GM18858 (cell line): ENCODE data around the gene ASIC2.

Experiments
- ATAC-seq: cut with Tn5 transposase; IDR thresholded peaks from one replicate; pipeline ENCODE4 v1.9.1; 2021; ENCODE audit not compliant: unreplicated experiment

ASIC2 gene

GRCh38 chr17:33118391-33119075 lies 174.6 kb downstream of the ASIC2 start:
- no peak for ATAC-seq

DNA sequence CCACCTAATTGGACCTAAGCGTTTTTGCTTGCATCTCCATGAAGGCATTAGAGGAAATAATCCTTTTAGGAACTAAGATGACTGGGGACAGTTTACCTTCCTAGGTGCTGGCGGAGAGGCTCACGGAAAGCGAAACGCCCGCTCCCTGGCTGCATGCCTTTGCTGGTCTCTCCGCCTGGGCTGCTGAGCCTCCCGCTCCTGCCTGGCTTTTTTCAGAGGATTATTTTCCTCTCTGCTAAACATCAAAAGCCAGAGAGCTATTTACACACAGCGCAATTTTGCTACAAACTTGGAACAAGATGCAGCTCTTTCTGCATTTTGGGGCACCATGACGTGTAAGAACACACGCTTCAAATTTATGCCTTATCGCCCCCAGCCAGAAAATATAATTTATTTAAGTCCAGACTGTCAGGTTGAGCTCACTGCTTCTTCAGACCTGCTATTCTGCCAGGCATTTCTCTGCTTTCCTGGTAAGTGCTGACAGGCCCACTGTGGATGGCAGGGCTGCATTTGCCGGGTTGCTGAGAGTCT lies 177.0 kb downstream of the ASIC2 start:
- no peak for ATAC-seq

GRCh38 chr17:33115366-33115765 lies 177.7 kb downstream of the ASIC2 start:
- ATAC-seq: no peak

DNA sequence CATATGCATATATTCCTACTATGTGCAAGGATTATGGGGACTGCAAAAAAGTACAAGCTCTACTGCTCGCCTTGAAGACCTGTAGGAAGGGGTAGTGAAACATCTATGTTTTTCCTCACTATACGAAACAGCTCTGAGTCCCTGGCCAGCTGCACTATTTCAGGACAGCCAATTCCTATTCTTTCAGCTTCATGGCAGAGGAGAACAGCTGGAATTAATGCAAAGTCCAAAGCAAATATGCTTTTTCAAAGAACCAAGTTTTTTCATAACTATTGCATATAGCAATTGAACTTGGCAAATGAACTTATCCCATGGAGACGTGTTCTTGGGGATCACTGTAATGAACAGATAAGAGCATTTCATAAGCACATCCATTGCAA lies 179.1 kb downstream of the ASIC2 start:
- no peak for ATAC-seq

GRCh38 chr17:33113276-33113990 lies 179.7 kb downstream of the ASIC2 start:
- no peak for ATAC-seq

DNA sequence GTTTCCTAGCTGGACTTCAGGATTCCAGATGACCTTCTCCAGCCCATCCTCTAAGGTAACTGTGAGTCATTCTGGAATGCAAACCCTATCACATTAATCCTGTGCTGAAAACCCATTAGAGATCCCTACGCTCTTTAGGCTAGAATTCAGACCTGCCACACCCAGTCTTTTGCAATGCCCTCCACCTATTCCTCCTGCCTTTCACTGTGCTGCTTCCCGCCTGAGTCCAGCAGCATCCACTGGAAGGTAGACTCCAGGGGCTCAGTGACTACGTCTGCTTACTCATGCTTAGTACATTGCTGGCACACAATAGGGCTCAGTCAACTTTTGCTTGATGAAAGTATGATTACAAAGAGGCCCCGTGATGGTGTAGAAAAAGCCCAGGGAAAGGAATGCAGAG lies 180.3 kb downstream of the ASIC2 start:
- ATAC-seq: no peak

DNA sequence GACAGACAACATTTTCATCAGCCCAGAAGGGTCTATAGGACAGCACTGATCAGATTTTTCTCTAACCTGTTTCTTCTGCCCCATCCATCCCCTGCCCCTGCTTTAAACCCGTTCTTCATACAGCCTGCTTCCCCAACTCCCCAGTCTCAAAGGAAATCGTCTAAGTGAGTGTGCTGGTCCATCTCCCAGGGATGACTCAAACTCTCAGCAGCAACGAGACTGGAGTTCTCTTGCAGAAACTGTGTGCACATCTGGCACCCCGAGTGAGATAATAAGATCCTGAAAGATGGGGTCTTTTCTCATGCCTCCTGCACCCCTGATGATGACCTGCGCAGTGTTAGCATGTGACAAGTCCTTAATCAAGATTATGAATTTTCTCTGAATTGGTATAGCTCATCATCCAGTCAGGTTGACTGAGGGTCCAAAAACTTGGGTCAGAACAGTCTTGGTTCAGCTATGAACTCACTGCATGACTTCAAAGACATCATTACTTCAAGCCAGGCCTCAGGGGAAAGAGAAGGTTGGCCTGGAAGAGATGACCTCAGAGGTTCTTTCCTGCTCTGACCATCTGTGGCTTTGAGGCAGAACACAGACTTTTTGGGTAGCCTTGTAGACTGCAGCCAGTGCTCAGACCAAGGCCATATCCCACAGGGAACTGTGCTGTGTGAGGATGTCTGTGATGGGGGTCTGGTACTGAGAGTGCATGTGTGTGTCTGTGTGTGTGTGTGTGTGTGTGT lies 183.6 kb downstream of the ASIC2 start:
- no peak for ATAC-seq

- no peak for ATAC-seq
Observed at GRCh38 chr17:33106525-33107165, 186.4 kb downstream of the ASIC2 start.

DNA sequence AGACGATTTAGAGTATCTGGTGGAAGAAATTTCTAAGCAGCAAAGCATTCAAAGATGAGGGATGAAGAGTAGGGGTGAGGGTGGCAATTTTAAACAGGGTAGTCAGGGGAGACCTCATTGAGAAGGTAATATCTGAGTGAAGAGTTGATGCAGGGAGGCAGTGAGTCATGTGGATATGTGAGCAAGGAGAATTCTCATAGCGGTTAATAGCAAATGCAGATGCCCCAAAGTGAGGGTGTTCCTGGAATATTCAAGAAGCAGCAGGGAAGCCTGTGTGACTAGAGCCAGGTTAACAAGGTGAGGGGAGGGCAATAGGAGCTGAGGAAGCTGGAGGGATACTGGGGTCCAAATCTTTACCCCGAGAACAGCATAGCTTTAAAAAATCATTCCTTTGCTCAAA lies 187.2 kb downstream of the ASIC2 start:
- ATAC-seq: no peak

- ATAC-seq: no peak
Observed at GRCh38 chr17:33099906-33100305, 193.2 kb downstream of the ASIC2 start.

- no peak for ATAC-seq
Observed at GRCh38 chr17:33099252-33099651, 193.8 kb downstream of the ASIC2 start.

- ATAC-seq: no peak
Observed at GRCh38 chr17:33097411-33097810, 195.7 kb downstream of the ASIC2 start.

DNA sequence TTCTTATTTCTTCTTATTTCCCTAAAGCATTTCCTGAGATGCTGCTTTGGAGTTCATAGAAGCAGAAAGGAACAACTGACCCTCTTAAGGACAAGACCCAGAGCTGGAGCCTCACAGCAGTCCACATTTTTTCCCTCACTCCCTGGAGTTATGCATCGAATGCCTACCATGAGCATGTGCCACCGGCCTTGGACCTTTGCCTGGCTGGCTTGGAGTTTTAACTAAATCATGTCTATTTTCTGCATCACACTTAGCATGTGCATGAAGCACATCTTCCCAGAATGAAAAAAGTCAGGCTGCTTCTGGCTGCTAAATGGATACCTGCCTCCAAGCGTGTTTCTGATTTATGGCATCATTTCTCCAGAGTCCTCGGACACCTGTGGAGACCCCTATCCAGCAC lies 196.9 kb downstream of the ASIC2 start:
- ATAC-seq: no peak

DNA sequence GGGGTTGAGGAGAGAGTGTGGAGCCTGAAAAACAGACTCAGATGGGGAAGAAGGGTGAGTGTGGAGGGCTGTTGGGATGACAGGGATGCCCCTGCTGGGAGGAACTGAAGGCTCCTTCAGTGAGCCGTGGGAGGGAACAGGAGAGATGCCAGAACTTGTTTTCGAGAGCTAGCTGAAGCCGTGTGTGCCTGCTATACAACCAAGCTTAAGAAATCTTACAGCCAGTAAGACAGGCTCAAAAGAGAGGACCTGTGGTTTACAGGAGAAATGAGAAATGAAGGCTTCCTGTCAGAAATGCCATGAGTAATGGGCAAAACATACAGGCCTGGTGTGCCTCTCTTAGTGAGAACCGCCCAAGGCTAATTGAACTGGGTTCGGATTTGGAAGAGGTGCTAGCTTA lies 201.8 kb downstream of the ASIC2 start:
- no peak for ATAC-seq

- no peak for ATAC-seq
Observed at GRCh38 chr17:33090806-33091205, 202.3 kb downstream of the ASIC2 start.

GRCh38 chr17:33086878-33087277 lies 206.2 kb downstream of the ASIC2 start:
- ATAC-seq: no peak

GRCh38 chr17:33086041-33086440 lies 207.1 kb downstream of the ASIC2 start:
- ATAC-seq: no peak

DNA sequence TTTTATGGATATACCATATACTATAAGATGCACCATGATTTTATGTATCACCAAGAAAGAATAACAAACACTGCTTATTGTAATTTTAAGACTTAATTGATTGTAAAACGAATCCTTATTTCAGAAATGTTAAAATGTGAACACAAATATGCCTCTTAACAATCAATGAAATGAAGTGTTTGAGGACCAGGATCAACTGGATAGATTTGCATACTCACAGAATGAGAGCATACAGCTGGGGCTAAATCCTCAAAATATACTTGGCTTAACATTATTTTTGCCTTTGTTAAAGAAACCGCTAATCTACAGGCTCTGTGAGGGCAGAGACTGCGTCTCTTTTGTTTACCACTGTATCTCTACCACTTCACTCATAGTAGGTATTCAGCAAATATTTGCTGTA lies 207.8 kb downstream of the ASIC2 start:
- ATAC-seq: no peak

GRCh38 chr17:33084755-33085154 lies 208.3 kb downstream of the ASIC2 start:
- ATAC-seq: no peak

DNA sequence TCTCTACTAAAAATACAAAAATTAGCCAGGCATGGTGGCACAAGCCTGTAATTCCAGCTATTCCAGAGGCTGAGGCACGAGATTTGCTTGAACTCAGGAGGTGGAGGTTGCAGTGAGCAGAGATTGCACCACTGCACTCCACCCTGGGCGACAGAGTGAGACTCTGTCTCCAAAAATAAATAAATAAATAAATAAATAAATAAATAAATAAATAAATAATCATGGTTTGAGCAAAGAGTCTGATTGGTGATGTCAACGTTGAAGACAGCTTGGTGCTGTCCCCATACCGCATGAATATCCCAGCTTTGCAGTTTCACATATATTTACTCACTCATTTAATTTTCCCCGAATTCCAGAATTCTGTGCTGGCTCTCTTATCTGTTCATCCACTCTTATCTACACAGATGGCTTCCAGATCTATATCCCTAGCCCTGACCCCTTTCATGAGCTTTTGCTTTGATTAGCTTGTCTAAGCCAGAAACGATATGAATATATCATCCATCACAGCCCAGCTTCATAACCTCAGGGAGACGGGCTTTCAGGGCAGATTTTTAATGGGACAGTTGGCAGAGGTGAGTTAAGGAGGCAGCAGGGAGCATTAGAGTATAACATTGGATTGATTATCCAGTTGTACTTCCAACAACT lies 210.4 kb downstream of the ASIC2 start:
- ATAC-seq: no peak

DNA sequence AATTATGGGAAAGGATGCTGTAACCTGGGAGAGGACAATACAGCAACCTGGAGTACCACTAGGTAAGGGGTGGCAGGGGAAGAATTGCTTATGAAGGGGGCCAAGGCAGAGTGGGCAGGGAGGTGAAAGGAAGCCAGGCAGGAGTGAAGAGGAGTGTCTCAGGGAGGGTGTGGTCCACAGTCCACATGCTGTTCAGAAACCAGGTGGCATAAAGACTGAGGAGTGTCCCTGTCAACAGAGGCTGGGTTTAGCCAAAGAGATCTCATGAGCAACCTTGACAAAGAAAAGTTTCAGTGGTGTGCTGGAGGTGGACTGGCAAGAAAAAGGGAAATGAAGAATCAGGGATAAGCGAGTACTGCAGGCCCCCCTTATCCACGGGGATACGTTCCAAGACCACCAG lies 213.0 kb downstream of the ASIC2 start:
- ATAC-seq: no peak
